ENCODE measurements around the gene FHIT. TPM values are rescaled to one million over a fixed set of nuclear protein-coding genes. Genes with fewer than 3 reads are reported as not detected.

Gene FHIT
- total and polyA plus RNA-seq, 2 of the 4 experiments (the other 2 are of a cell fraction): 0.07 TPM; not detected in 1

DNA sequence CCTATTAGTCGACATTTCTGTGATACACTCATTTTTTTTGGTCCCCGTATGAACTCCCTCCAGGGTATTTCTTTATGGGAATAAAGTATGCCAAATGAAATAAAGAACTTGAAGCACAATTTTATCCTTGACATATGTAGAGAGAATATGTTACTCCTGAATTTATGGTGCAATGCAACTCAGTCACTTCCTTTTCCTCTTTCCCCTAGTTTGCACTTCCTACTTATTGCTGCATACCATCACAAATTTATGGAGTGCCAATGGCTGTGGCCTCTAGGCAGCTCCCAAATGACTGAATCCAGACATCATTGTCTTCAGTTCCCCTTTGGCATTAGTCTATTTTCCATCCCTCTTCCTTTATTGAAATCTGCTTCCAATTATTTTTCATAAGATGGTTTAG is 403.5 kb downstream of the FHIT start:
- ChIA-PET CTCF (no interaction called here), POLR2A (ENCODE audit: unreplicated experiment) (no interaction called here)
- H4K20me1 ChIP-seq (ENCODE audit: insufficient read depth, low read length): no peaks in the 10 kb centered on the region
- H4K8ac ChIP-seq (ENCODE audit: low read depth in 2 of 2, low read length in 2 of 2): no peak overlapping the region
- no peak overlapping the region for H2BK15ac ChIP-seq (ENCODE audit: low read depth, low read length)
- no peaks in the 10 kb centered on the region for H3K36me3 ChIP-seq (ENCODE audit: control insufficient read depth, insufficient read depth, low read length)
- H3K27me3 ChIP-seq (ENCODE audit: control insufficient read depth, insufficient read depth, low read length): no peaks in the 10 kb centered on the region
- no peak overlapping the region for H3K4me2 ChIP-seq (ENCODE audit: low read depth, low read length)
- H4K91ac ChIP-seq (ENCODE audit: insufficient read depth, low read depth, low read length): no peak overlapping the region
- TF ChIP-seq CHD1 (IDR thresholded peaks at IDR 0.05; ENCODE audit: low read depth, low read length) (no peak), BHLHE40 (IDR thresholded peaks at IDR 0.05; ENCODE audit: low read depth, low read length) (no peak), NFE2L2 (IDR thresholded peaks at IDR 0.05; ENCODE audit: low read depth, low read length) (no peak), RCOR1 (IDR thresholded peaks at IDR 0.05; ENCODE audit: insufficient replicate concordance, low read length) (no peak), POLR2A (IDR thresholded peaks at IDR 0.05; ENCODE audit: low read depth, low read length) (no peak), MXI1 (IDR thresholded peaks at IDR 0.05; ENCODE audit: borderline replicate concordance, low read depth, low read length) (no peak), RAD21 (IDR thresholded peaks at IDR 0.05; ENCODE audit: low read length) (no peak), RFX5 (IDR thresholded peaks at IDR 0.05; ENCODE audit: low read depth, low read length) (no peak), MAZ (IDR thresholded peaks at IDR 0.05; ENCODE audit: borderline replicate concordance, low read depth, low read length) (no peak), CEBPB (IDR thresholded peaks at IDR 0.05; ENCODE audit: low read depth, low read length) (no peak), SMC3 (IDR thresholded peaks at IDR 0.05; ENCODE audit: low read depth, low read length) (no peak)
- TF ChIP-seq, protein P1, sequence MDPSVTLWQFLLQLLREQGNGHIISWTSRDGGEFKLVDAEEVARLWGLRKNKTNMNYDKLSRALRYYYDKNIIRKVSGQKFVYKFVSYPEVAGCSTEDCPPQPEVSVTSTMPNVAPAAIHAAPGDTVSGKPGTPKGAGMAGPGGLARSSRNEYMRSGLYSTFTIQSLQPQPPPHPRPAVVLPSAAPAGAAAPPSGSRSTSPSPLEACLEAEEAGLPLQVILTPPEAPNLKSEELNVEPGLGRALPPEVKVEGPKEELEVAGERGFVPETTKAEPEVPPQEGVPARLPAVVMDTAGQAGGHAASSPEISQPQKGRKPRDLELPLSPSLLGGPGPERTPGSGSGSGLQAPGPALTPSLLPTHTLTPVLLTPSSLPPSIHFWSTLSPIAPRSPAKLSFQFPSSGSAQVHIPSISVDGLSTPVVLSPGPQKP (IDR thresholded peaks at IDR 0.05; ENCODE audit: borderline replicate concordance, low read depth, low read length): no peak
- TF ChIP-seq, protein P2, sequence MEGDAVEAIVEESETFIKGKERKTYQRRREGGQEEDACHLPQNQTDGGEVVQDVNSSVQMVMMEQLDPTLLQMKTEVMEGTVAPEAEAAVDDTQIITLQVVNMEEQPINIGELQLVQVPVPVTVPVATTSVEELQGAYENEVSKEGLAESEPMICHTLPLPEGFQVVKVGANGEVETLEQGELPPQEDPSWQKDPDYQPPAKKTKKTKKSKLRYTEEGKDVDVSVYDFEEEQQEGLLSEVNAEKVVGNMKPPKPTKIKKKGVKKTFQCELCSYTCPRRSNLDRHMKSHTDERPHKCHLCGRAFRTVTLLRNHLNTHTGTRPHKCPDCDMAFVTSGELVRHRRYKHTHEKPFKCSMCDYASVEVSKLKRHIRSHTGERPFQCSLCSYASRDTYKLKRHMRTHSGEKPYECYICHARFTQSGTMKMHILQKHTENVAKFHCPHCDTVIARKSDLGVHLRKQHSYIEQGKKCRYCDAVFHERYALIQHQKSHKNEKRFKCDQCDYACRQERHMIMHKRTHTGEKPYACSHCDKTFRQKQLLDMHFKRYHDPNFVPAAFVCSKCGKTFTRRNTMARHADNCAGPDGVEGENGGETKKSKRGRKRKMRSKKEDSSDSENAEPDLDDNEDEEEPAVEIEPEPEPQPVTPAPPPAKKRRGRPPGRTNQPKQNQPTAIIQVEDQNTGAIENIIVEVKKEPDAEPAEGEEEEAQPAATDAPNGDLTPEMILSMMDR (conservative IDR thresholded peaks at IDR 0.05; ENCODE audit: low read depth, low read length): no peak
- no peak overlapping the region for H3K4me3 ChIP-seq (ENCODE audit: insufficient read depth, low read depth, low read length)
- no peaks in the 10 kb centered on the region for H3K79me1 ChIP-seq (ENCODE audit: low read depth in 1 of 2, low read length in 2 of 2)
- no peak overlapping the region for H3K23ac ChIP-seq (ENCODE audit: low read depth, low read length)
- no peak overlapping the region for H4K5ac ChIP-seq (ENCODE audit: low read depth, low read length)
- H3K9me1 ChIP-seq (ENCODE audit: insufficient read depth, low read length): no peaks in the 10 kb centered on the region
- H2BK120ac ChIP-seq (ENCODE audit: low read depth, low read length): no peak overlapping the region
- H3K4ac ChIP-seq (ENCODE audit: low read depth, low read length): no peak overlapping the region
- H2BK20ac ChIP-seq (ENCODE audit: low read depth, low read length): no peak overlapping the region
- no peak for ATAC-seq (ENCODE audit: low read depth)
- H2BK5ac ChIP-seq (ENCODE audit: low read depth, low read length, poor library complexity, severe bottlenecking): no peak overlapping the region
- WGBS, 2 experiments (ENCODE audit: extremely low coverage in 2 of 2, insufficient read length in 1 of 2): no CpG with 5 or more reads among the region's 2 CpGs
- no peak for DNase-seq
- intact Hi-C loops (cut with micrococcal nuclease): no loop called here
- no peaks in the 10 kb centered on the region for H3K9me3 ChIP-seq (ENCODE audit: control insufficient read depth, insufficient read depth, low read length)
- no peak overlapping the region for H3K18ac ChIP-seq (ENCODE audit: low read depth, low read length)
- no peak overlapping the region for H2AK5ac ChIP-seq (ENCODE audit: low read depth, low read length)
- no peak overlapping the region for H3K14ac ChIP-seq (replicated peaks; ENCODE audit: low read depth, low read length)
- in situ Hi-C loops (cut with MboI; ENCODE audit: low sequenced_read_pairs): no loop called here
- no peak overlapping the region for H2AFZ ChIP-seq (replicated peaks; ENCODE audit: low read length, poor library complexity)
- BruUV-seq (replicated peaks): no TSS peak
- dilution Hi-C loops (cut with HindIII; ENCODE audit: low sequenced_read_pairs, unreplicated experiment): no loop called here
- H3K27ac ChIP-seq (ENCODE audit: insufficient read depth, low read length): no peak overlapping the region
- no peak overlapping the region for H2AK9ac ChIP-seq (replicated peaks; ENCODE audit: low read depth, low read length, poor library complexity)
- H3K4me1 ChIP-seq (ENCODE audit: control insufficient read depth, insufficient read depth, low read length): no peaks in the 10 kb centered on the region
- no peak overlapping the region for H3K56ac ChIP-seq (ENCODE audit: extremely low read depth, insufficient read depth, low read length)
- H3K9ac ChIP-seq (ENCODE audit: low read depth, low read length): no peak overlapping the region
